ENCODE data around the gene SFTPB. TPM values are rescaled to one million over a fixed set of nuclear protein-coding genes. Genes with fewer than 3 reads are reported as not detected.
"Not testable (repeated sequence)": the region's sequence is repeated elsewhere in the genome, so short reads cannot be mapped to it uniquely, and the experiment has no call there.

SFTPB gene
- polyA plus RNA-seq, 3 donors from 2014 or later = not detected

- H3K27me3 Mint-ChIP-seq (ENCODE audit: low read depth in 3 of 3) = peaks cover 2 to 6% (median 3%) of the 10 kb centered on the region in 3 donors
- H3K9me3 Mint-ChIP-seq = peaks cover 0 to 1% (median 0%) of the 10 kb centered on the region in 6 donors
- H3K4me3 Mint-ChIP-seq = peak overlapping the region; percentile 58 to 85 (median 75)
- peaks cover 12 to 39% of the 10 kb centered on the region in 2 donors for H3K4me1 Mint-ChIP-seq
- H3K36me3 Mint-ChIP-seq = no peaks in the 10 kb centered on the region
- peak overlapping the region; percentile 70 to 96 (median 91) for H3K27ac Mint-ChIP-seq
- DNase-seq = no peak
Observed at GRCh38 chr2:85680707-85681371, 12.8 kb upstream of the SFTPB start.

DNA sequence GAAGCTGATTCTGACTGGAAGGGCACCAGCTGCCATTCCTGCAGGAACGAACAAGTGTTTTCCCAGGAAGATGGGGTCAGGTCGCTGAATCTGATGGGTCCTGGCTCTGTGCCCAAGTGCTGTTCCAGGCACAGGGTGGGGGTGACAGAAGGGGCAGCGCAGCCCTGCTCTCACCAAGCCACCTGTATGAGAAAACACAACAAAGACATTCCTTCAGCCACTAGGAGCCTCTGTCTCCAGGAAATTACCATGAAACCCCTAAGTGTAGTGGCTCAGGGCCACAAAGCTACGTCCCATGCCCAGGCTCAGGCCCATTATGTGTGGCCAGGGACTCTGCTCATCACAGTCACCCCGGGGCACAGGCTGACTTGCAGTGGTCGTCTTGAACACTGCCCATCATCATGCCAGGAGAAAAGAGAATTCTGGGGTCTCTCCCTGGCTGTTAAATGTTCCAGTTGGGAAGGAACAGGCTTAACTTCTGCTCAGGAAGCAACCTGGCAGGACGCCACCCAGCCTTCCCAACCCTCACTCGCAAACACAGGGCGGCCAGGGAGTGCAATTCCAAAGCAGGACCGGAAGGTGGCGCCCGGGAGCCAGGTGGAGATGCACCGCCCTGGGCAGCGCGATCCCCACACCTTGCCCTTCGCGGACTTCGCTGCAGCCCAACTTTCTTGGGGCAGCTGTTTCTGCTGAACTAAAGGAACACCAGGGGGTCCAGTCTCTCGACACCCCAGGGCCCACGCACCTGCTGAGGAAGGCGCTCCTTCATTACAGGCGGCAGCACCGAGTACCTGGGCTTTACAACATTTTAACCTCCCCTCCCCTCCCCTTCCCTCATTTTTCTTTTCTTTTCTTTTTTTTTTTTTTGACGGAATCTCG, 11.0 kb upstream of the SFTPB start:
- DNase-seq = peak; percentile 79 to 83 (median 81)
- Mint-ChIP-seq H3K27me3 (ENCODE audit: low read depth in 3 of 3) (peaks cover 2 to 6% (median 3%) of the 10 kb centered on the region in 3 donors), H3K27ac (peak overlapping the region in 4 of 6 donors; percentile 24 to 77 (median 42)), H3K36me3 (no peaks in the 10 kb centered on the region), H3K9me3 (peaks cover 0 to 1% (median 0%) of the 10 kb centered on the region in 6 donors), H3K4me1 (peaks cover 9 to 36% of the 10 kb centered on the region in 2 donors), H3K4me3 (peak overlapping the region; percentile 48 to 71 (median 57))

GRCh38 chr2:85678377-85678776, 10.4 kb upstream of the SFTPB start:
- Mint-ChIP-seq H3K4me3 (peak overlapping the region in 2 of 5 donors; percentile 11 to 36), H3K4me1 (peaks cover 9 to 36% of the 10 kb centered on the region in 2 donors)

DNA sequence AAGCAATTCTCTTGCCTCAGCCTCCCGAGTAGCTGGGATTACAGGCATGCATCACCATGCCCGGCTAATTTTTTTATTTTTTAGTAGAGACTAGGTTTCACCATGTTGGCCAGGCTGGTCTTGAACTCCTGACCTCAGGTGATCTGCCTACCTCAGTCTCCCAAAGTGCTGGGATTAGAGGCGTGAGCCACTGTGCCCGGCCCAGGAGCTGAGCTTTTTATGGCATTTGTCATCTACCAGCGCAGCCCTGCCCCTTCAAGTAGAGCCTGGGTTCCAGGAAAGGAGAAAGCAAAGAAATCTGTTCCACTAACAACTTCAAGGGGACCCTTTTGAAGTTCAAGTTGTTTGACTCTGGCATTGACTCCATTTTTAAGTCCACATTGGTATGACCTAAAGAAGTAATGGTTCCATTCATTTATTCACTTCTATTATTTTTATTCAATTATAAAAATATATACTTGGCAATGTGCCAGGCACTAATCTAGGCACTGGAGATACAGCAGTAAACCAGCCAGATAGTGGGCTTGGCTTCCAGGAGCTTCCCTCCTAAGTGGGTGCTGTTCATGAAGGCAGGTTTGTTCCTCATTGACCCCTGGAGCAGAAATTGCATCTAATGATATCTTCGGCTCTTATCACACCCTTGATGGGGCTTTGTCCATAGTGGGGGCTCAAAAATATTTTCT, 8.0 kb upstream of the SFTPB start:
- peaks cover 0 to 1% (median 0%) of the 10 kb centered on the region in 6 donors for H3K9me3 Mint-ChIP-seq
- no peak for DNase-seq
- peaks cover 9 to 21% of the 10 kb centered on the region in 2 donors for H3K4me1 Mint-ChIP-seq
- H3K36me3 Mint-ChIP-seq = no peaks in the 10 kb centered on the region
- peaks cover 0 to 4% (median 2%) of the 10 kb centered on the region in 3 donors for H3K27me3 Mint-ChIP-seq (ENCODE audit: low read depth in 3 of 3)
- no peak overlapping the region for H3K27ac Mint-ChIP-seq
- no peak overlapping the region for H3K4me3 Mint-ChIP-seq

More at GRCh38 chr2:85678377-85678776, 10.4 kb upstream of the SFTPB start:
- Mint-ChIP-seq H3K27ac (peak overlapping the region in 1 of 6 donors; percentile 66), H3K27me3 (ENCODE audit: low read depth in 3 of 3) (peaks cover 2 to 6% (median 3%) of the 10 kb centered on the region in 3 donors), H3K36me3 (no peaks in the 10 kb centered on the region), H3K9me3 (peaks cover 0 to 1% (median 0%) of the 10 kb centered on the region in 6 donors)
- DNase-seq = no peak

DNA sequence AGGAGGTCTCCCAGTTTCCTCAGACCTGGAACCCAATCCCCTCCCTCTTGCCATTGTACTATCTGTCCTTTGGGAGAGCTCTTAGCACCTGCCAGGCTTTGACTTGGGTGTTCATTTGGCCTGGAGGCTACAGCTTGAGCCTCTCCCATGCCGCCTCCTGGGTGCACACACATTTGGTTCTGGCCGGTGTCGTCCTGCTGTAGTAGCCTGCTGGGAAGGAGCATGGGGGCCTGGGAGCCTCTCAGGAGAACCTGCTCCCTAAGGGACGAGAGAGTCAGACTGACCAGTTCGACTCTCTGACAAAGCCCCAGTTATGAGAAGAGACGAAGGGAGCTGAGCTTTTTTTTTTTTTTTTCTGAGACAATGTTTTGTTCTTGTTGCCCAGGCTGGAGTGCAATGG, 7.4 kb upstream of the SFTPB start:
- Mint-ChIP-seq H3K9me3 (peaks cover 0 to 1% (median 0%) of the 10 kb centered on the region in 6 donors), H3K4me3 (no peak overlapping the region), H3K36me3 (no peaks in the 10 kb centered on the region), H3K27me3 (ENCODE audit: low read depth in 3 of 3) (peaks cover 0 to 4% (median 0%) of the 10 kb centered on the region in 3 donors), H3K4me1 (peaks cover 9 to 15% of the 10 kb centered on the region in 2 donors), H3K27ac (no peak overlapping the region)
- DNase-seq = no peak

DNA sequence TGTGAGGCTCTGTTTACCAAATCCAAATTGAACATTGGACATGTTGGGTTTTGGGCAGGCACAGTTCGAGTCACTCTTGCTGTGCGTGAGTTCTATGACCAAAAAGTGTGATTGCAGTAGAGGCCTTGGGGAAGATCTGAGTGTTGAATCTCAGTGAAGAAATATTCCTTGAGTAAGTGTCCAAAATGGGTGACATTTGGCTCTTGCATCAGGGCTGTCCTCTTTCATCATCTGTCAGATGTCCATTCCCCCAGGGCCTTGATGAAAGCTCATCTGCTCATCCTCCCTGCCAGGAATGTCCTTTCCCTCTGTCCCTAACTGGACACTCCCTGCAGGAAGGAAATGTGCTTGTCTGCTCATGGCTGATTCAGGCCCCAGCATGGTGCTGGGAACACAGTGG, 6.4 kb upstream of the SFTPB start:
- no peak for DNase-seq
- Mint-ChIP-seq H3K27me3 (ENCODE audit: low read depth in 3 of 3) (peaks cover 0 to 4% (median 0%) of the 10 kb centered on the region in 3 donors), H3K4me3 (no peak overlapping the region), H3K27ac (no peak overlapping the region), H3K4me1 (peaks cover 6 to 8% of the 10 kb centered on the region in 2 donors), H3K9me3 (peaks cover 0 to 1% (median 0%) of the 10 kb centered on the region in 6 donors), H3K36me3 (no peaks in the 10 kb centered on the region)

- no peak for DNase-seq
- Mint-ChIP-seq H3K27ac (no peak overlapping the region), H3K36me3 (no peaks in the 10 kb centered on the region), H3K9me3 (peaks cover 0 to 1% (median 0%) of the 10 kb centered on the region in 6 donors), H3K4me3 (no peak overlapping the region), H3K27me3 (ENCODE audit: low read depth in 3 of 3) (peaks cover 0 to 2% (median 0%) of the 10 kb centered on the region in 3 donors), H3K4me1 (peaks cover under 1 to 2% of the 10 kb centered on the region in 2 donors)
Observed at GRCh38 chr2:85673716-85674375, 5.8 kb upstream of the SFTPB start.

- H3K36me3 Mint-ChIP-seq = no peaks in the 10 kb centered on the region
- DNase-seq = no peak
- H3K4me3 Mint-ChIP-seq = no peak overlapping the region
- no peaks in the 10 kb centered on the region for H3K4me1 Mint-ChIP-seq
- H3K9me3 Mint-ChIP-seq = no peaks in the 10 kb centered on the region
- H3K27me3 Mint-ChIP-seq (ENCODE audit: low read depth in 3 of 3) = peaks cover 0 to 2% (median 0%) of the 10 kb centered on the region in 3 donors
- H3K27ac Mint-ChIP-seq = no peak overlapping the region
Observed at GRCh38 chr2:85672456-85672855, 4.5 kb upstream of the SFTPB start.

DNA sequence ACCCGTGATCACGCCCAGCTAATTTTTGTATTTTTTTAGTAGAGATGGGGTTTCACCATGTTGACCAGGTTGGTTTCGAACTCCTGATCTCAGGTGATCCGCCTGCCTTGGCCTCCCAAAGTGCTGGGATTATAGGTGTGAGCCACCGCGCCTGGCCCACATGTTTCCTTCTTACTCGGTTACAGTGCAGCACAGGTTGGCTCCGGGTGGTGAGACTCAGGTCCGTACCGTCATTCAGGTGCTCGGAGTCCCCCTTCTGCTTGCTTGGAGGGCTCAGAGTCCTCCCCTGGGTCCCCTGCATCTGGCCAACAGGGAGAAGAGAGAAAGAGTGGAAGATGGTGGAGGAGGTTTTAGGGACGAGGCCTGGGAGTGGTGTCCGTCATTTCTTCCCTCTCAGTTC, 2.4 kb upstream of the SFTPB start:
- not testable (repeated sequence) for H3K9me3 Mint-ChIP-seq, H3K27ac Mint-ChIP-seq, DNase-seq

GRCh38 chr2:85669549-85669948, 1.6 kb upstream of the SFTPB start:
- Mint-ChIP-seq H3K27ac (no peak overlapping the region), H3K4me1 (no peaks in the 10 kb centered on the region), H3K4me3 (no peak overlapping the region), H3K9me3 (no peaks in the 10 kb centered on the region), H3K27me3 (ENCODE audit: low read depth in 3 of 3) (peaks cover 0 to 2% (median 1%) of the 10 kb centered on the region in 3 donors), H3K36me3 (no peaks in the 10 kb centered on the region)
- DNase-seq = no peak

More for the DNA sequence above, 2.4 kb upstream of the SFTPB start:
- H3K36me3 Mint-ChIP-seq; H3K27me3 Mint-ChIP-seq (ENCODE audit: low read depth in 3 of 3); H3K4me3 Mint-ChIP-seq; H3K4me1 Mint-ChIP-seq: not testable (repeated sequence)

DNA sequence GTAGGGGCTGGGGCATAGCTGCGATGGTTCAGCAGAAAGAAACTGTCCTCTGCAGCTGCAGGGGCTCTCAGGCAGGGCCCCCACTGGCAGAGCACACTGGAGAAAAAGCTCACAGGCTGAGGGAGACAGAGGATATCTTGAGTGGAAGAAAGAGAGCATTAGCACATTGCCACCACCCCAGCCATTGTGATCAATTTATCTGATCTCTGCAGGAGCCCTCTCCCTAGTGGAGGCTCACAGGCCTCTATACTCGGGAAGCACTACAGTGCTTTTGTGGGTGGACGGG, 801 bp upstream of the SFTPB start:
- no peak overlapping the region for H3K27ac Mint-ChIP-seq
- H3K36me3 Mint-ChIP-seq = no peaks in the 10 kb centered on the region
- H3K4me3 Mint-ChIP-seq = no peak overlapping the region
- no peaks in the 10 kb centered on the region for H3K4me1 Mint-ChIP-seq
- peaks cover 0 to 3% (median 1%) of the 10 kb centered on the region in 3 donors for H3K27me3 Mint-ChIP-seq (ENCODE audit: low read depth in 3 of 3)
- H3K9me3 Mint-ChIP-seq = no peaks in the 10 kb centered on the region
- DNase-seq = no peak

DNA sequence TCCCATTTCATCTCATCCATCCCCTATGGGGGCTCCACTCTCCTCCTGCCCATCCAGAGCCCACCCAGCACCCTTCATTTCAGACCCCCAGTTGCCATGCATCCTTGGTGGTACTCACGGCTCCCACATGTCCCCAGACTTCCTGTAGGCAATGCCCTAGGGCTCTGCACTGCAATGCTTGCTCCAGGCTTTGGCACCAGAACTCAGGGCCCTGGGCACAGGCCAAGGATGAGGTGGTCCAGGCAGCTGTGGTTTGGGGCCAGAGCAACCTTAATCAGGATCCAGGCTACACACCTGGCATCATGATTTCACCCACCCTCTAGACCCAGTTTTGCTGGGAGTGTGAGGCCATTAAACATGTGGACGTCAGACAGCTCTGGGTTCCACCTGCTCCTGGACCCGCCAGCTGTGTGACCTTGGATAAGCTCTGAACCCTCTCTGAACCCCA, 414 bp downstream of the SFTPB start:
- no peak overlapping the region for H3K27ac Mint-ChIP-seq
- no peaks in the 10 kb centered on the region for H3K36me3 Mint-ChIP-seq
- no peak overlapping the region for H3K4me3 Mint-ChIP-seq
- no peak for DNase-seq
- no peaks in the 10 kb centered on the region for H3K4me1 Mint-ChIP-seq
- H3K9me3 Mint-ChIP-seq = no peaks in the 10 kb centered on the region
- H3K27me3 Mint-ChIP-seq (ENCODE audit: low read depth in 3 of 3) = peaks cover 0 to 5% (median 1%) of the 10 kb centered on the region in 3 donors

All from immature natural killer cell (primary cell).